Measurements from ENCODE around the gene HOXC12. TPM values are rescaled to one million over a fixed set of nuclear protein-coding genes. Genes with fewer than 3 reads are reported as not detected.

Gene HOXC12
- total RNA-seq, 1 experiment from 2014 or later: not detected

DNA sequence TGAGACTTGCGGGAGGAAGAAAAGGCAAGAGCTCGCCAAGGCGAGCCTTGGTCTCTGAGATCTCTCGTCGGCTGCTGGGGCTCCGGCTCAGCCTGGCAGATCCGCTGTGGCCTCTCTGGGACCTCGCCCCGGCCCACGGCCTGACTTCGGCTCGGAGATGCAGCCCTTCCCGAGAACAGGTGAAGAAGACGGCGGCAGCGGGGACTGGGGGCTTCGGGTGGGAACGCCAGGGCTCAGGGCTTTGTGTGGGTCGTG, 39.2 kb downstream of the HOXC12 start:
- ChIA-PET POLR2A (interaction anchor here (0.9 kb wide), 1 partner anchor 24 kb away, joined by 3 read pairs; no protein-coding TSS in a partner anchor), CTCF (interaction anchor here (0.9 to 1.7 kb wide), 2 partner anchors 12 to 214 kb away, joined by 3 to 8 read pairs; no protein-coding TSS in a partner anchor)
- Mint-ChIP-seq H3K27me3 (ENCODE audit: low read depth) (peaks cover 100% of the 10 kb centered on the region), H3K4me1 (peaks cover 42% of the 10 kb centered on the region), H3K27ac (no peak overlapping the region), H3K9me3 (no peaks in the 10 kb centered on the region), H3K4me3 (peak overlapping the region; percentile 14; the same call in 1 of the 2 replicates), H3K36me3 (no peaks in the 10 kb centered on the region)
- TF ChIP-seq, protein P1, sequence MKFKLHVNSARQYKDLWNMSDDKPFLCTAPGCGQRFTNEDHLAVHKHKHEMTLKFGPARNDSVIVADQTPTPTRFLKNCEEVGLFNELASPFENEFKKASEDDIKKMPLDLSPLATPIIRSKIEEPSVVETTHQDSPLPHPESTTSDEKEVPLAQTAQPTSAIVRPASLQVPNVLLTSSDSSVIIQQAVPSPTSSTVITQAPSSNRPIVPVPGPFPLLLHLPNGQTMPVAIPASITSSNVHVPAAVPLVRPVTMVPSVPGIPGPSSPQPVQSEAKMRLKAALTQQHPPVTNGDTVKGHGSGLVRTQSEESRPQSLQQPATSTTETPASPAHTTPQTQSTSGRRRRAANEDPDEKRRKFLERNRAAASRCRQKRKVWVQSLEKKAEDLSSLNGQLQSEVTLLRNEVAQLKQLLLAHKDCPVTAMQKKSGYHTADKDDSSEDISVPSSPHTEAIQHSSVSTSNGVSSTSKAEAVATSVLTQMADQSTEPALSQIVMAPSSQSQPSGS (CRISPR knock-in tag; IDR thresholded peaks at IDR 0.05; ENCODE audit: borderline replicate concordance, low read depth): no peak
- TF ChIP-seq, protein P2, sequence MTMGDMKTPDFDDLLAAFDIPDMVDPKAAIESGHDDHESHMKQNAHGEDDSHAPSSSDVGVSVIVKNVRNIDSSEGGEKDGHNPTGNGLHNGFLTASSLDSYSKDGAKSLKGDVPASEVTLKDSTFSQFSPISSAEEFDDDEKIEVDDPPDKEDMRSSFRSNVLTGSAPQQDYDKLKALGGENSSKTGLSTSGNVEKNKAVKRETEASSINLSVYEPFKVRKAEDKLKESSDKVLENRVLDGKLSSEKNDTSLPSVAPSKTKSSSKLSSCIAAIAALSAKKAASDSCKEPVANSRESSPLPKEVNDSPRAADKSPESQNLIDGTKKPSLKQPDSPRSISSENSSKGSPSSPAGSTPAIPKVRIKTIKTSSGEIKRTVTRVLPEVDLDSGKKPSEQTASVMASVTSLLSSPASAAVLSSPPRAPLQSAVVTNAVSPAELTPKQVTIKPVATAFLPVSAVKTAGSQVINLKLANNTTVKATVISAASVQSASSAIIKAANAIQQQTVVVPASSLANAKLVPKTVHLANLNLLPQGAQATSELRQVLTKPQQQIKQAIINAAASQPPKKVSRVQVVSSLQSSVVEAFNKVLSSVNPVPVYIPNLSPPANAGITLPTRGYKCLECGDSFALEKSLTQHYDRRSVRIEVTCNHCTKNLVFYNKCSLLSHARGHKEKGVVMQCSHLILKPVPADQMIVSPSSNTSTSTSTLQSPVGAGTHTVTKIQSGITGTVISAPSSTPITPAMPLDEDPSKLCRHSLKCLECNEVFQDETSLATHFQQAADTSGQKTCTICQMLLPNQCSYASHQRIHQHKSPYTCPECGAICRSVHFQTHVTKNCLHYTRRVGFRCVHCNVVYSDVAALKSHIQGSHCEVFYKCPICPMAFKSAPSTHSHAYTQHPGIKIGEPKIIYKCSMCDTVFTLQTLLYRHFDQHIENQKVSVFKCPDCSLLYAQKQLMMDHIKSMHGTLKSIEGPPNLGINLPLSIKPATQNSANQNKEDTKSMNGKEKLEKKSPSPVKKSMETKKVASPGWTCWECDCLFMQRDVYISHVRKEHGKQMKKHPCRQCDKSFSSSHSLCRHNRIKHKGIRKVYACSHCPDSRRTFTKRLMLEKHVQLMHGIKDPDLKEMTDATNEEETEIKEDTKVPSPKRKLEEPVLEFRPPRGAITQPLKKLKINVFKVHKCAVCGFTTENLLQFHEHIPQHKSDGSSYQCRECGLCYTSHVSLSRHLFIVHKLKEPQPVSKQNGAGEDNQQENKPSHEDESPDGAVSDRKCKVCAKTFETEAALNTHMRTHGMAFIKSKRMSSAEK (CRISPR knock-in tag; IDR thresholded peaks at IDR 0.05; ENCODE audit: borderline replicate concordance): no peak
- no peak for TF ChIP-seq ZNF232 (CRISPR knock-in tag; IDR thresholded peaks at IDR 0.05)
- TF ChIP-seq ZBTB21 (CRISPR knock-in tag; IDR thresholded peaks at IDR 0.05; ENCODE audit: borderline replicate concordance): no peak
- TF ChIP-seq TEAD4 (CRISPR knock-in tag; IDR thresholded peaks at IDR 0.05): no peak
- TF ChIP-seq JUN (CRISPR knock-in tag; IDR thresholded peaks at IDR 0.05): no peak
- TF ChIP-seq, protein P3, sequence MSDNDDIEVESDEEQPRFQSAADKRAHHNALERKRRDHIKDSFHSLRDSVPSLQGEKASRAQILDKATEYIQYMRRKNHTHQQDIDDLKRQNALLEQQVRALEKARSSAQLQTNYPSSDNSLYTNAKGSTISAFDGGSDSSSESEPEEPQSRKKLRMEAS (CRISPR knock-in tag; IDR thresholded peaks at IDR 0.05): no peak
- ATAC-seq (no peak), DNase-seq (ENCODE audit: low spot score) (no peak)

DNA sequence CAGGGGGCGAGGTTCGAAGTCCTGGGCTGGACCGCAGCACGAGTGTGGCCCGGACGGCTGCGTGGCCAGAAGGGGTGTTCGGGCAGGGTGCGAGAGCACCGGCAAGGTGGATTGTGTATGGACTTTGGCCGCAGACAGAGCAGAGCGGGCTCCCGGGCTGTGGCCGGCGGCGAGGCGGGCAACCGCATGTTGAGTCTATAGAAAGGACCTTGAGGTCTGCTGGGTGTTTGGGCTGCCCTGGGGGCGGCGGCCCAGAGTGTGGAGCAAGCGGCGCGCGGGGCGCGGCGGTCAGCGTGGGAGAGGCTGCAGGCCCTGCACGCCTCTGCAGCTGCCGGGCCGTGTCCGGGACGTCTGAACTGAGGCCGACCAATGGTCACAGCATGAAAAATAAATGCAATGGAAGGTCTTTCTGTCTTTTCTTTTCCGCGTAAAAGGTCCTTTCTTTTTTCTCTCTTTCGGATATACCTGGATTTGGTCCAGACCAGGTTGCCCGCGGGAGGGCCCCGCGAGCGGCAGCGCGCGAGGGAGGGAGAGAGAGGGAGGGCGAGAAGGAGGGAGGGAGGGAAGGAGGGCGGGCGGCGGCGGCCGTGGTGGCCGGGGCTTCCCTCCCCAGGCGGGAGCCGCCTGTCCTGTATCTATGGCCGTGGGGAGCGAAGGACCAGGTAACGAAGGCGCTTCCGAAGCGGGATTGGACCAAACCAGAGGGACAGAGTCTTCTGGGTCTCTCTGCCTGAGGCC, 39.7 kb downstream of the HOXC12 start:
- H3K27me3 Mint-ChIP-seq (ENCODE audit: low read depth): peaks cover 100% of the 10 kb centered on the region
- DNase-seq (ENCODE audit: low spot score) (no peak), ATAC-seq (no peak; the same call in 1 of the 2 replicates)
- ChIA-PET CTCF (interaction anchor here (0.6 to 2.1 kb wide), 10 partner anchors 8 to 248 kb away, joined by 3 to 10 read pairs (median 6); partner anchors contain the start of genes HOXC10 and HOXC5), POLR2A (interaction anchor here (0.9 kb wide), 1 partner anchor 23 kb away, joined by 3 read pairs; no protein-coding TSS in a partner anchor)
- H3K4me1 Mint-ChIP-seq: peaks cover 38% of the 10 kb centered on the region
- TF ChIP-seq, protein P2 (CRISPR knock-in tag; IDR thresholded peaks at IDR 0.05; ENCODE audit: borderline replicate concordance): no peak
- TF ChIP-seq GTF2I (CRISPR knock-in tag; conservative IDR thresholded peaks at IDR 0.05) (no peak), TP53 (CRISPR knock-in tag; IDR thresholded peaks at IDR 0.05) (no peak)
- TF ChIP-seq, protein P4, sequence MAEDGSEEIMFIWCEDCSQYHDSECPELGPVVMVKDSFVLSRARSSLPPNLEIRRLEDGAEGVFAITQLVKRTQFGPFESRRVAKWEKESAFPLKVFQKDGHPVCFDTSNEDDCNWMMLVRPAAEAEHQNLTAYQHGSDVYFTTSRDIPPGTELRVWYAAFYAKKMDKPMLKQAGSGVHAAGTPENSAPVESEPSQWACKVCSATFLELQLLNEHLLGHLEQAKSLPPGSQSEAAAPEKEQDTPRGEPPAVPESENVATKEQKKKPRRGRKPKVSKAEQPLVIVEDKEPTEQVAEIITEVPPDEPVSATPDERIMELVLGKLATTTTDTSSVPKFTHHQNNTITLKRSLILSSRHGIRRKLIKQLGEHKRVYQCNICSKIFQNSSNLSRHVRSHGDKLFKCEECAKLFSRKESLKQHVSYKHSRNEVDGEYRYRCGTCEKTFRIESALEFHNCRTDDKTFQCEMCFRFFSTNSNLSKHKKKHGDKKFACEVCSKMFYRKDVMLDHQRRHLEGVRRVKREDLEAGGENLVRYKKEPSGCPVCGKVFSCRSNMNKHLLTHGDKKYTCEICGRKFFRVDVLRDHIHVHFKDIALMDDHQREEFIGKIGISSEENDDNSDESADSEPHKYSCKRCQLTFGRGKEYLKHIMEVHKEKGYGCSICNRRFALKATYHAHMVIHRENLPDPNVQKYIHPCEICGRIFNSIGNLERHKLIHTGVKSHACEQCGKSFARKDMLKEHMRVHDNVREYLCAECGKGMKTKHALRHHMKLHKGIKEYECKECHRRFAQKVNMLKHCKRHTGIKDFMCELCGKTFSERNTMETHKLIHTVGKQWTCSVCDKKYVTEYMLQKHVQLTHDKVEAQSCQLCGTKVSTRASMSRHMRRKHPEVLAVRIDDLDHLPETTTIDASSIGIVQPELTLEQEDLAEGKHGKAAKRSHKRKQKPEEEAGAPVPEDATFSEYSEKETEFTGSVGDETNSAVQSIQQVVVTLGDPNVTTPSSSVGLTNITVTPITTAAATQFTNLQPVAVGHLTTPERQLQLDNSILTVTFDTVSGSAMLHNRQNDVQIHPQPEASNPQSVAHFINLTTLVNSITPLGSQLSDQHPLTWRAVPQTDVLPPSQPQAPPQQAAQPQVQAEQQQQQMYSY (CRISPR knock-in tag; IDR thresholded peaks at IDR 0.05): peak; percentile 63; the same call in 1 of the 2 replicates
- no peak overlapping the region for H3K27ac Mint-ChIP-seq
- no peaks in the 10 kb centered on the region for H3K36me3 Mint-ChIP-seq
- peak overlapping the region; percentile 56 for H3K4me3 Mint-ChIP-seq
- H3K9me3 Mint-ChIP-seq: no peaks in the 10 kb centered on the region

Data from WTC11 (cell line).